NCI-H748 treated with DMSO at 0.1 percent for 48 hours (cell line): ENCODE measurements around the gene HPS5.
"Not testable (repeated sequence)": the region's sequence is repeated elsewhere in the genome, so short reads cannot be mapped to it uniquely, and the experiment has no call there.

Experiments
- DNase-seq: peaks from one replicate; lab custom pipeline; 2025; lab: John Stamatoyannopoulos, UW

HPS5 gene

GRCh38 chr11:18321969-18322711 is at the start of gene HPS5, which contains the start of gene GTF2H1:
TSS of gene HPS5 (minus strand) at chr11:18322140. CDS start at chr11:18317858, 4,282 bp downstream.
TSS of gene GTF2H1 (plus strand) at chr11:18322567. CDS start at chr11:18333075, 10,508 bp downstream.
- DNase-seq = peak; percentile 94

- no peak for DNase-seq
These were observed 49.3 kb upstream of the HPS5 start for GRCh38 chr11:18371279-18371678.

DNA sequence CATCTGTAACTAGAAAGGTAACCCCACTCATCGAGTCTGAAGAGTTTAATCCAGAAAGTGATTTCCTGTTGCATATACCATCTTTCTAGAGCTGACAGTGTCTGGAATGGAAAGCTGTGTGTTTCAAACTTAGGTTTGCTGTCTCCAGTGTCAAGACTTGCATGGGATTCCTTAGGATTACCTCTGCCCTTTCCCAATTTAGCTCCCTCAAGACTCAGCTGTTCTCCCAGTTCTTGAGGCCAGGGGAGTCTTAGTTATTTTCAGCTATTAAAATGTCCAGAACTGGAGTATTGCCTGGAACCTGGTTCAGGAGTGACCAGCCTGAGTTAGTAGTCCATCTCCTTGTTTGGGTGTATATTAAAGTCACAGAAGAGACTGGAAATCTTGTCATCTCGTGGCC is 47.5 kb upstream of the HPS5 start:
- DNase-seq = no peak

- DNase-seq = no peak
These were observed 46.3 kb upstream of the HPS5 start for GRCh38 chr11:18368221-18368620.

DNA sequence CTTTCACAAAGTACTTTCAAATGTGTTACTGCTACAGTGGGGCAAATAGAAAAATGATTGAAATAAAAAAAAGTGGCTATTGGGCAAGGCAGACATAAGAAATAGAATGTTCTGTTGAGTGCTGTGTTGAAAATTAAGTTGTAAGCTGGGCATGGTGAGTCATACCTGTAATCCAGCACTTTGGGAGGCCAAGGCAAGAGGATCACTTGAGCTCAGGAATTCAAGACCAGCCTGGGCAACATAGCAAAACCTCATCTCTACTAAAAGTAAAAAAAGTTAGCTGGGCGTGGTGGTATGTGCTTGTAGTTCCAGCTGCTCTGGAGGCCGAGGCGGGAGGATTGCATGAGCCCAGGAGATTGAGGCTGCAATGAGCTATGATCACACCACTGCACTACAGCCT is 45.5 kb upstream of the HPS5 start:
- DNase-seq = no peak

DNA sequence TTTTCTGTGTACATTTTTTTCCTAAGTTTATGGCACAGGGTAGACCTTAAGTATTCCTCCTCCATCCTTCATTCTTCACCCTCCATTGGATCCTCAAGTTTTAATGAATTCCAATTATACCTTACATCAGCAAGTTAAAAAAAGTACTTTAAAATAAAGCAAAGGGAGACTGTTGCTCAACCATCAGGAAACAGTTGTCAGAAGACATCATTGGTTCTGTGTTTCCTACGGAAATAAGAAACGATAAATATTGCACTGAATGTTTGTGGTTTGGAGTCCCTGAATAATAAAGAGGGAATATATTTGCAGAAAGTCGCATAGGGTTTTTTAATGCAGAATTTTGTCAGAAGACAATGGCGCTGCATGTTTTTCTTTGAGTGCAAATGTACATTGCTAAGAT is 44.3 kb upstream of the HPS5 start:
- no peak for DNase-seq

DNA sequence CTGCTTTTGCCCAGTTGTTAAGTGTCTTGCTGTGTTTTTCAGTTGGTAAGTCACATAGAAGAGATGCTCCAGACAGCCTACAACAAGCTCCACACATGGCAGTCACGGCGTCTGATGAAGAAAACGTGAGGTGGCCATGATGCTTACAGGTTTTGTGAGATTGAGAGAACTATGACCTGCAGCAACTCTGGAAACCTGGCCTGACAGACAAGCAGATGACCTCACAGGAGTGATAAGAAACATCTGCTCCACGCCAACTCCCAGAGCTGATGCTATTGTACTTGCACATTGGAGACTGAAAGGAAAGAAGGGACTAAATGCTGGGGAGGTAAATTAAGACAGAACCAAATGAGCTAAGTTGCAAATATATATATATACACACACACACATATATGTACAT is 43.8 kb upstream of the HPS5 start:
- DNase-seq = no peak

DNA sequence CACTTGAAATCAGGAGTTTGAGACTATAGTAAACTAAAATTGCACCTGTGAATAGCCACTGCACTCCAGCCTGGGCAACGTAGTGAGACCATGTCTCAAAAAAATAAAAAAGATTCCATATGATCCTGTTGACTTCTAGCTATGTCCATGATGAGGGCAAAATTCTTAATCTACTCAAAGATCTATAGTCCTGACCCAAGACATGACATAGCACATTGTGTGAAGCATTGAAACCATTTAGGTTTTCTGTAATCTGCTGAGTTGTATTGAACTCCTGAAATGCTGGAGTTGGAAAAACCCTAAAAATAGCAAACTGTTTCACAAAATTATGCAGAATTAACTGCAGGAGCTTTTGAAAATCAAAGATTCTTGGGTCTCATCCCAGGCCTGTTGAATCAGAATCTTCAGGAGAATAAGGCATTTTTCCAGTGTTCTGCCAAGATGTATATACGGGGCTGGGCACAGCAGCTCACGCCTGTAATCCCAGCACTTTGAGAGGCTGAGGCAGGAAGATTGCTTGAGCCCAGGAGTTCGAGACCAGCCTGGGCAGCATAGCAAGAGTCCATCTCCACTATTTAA is 42.6 kb upstream of the HPS5 start:
- no peak for DNase-seq

GRCh38 chr11:18361154-18361553 is 39.2 kb upstream of the HPS5 start:
- DNase-seq = no peak

DNA sequence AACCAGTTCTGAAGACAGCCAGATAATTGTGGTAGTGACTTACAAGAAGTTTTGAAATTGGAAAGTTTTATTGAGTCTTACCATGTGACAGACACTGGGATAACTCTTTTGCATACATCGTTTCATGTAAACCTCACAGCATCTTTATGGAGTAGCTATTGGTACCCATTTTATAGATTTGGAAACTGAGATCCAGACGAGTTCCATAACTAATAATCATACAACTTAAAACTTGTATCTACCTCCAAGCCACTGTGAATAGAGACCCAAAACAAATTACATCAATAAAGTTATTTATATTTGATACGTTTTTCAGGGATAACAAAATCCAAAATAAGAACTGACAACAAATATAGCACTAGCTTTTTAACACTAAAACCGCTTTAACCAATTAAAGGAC is 36.7 kb upstream of the HPS5 start:
- DNase-seq = no peak

DNA sequence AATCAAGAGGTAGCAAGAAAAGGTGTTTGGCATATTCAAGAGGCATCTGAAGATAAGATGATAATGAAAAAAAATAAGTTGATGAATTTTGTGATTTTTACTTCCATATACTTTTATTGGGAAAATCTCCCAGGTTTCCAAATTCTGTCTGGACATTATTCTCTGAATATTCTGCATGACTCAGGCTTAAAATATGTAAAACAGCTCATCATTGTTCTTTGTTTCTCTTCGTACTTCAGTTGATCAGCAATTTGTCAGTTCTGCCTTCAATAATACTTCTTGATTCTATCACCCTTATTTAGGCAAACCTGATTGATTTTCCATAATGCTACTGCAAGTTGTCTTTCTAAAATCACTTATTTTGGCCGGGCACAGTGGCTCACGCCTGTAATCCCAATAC is 30.6 kb upstream of the HPS5 start:
- DNase-seq = no peak

GRCh38 chr11:18347471-18348125 is 25.7 kb upstream of the HPS5 start:
- DNase-seq = no peak

DNA sequence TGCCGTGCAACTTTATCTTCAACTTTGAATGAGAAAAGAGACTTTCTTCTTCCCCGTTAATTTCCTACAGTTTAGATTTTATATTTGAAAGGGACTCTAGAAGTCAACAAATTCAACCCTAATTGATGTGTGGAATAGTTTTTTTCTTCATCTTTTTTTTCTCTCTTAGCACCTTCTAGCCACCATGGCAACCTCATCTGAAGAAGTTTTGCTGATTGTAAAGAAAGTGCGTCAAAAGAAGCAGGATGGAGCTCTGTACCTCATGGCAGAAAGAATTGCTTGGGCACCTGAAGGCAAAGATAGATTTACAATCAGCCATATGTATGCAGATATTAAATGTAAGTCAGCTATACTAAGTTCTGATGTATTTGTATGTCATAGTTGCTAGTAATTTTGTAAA is 11.0 kb upstream of the HPS5 start:
- DNase-seq = no peak

DNA sequence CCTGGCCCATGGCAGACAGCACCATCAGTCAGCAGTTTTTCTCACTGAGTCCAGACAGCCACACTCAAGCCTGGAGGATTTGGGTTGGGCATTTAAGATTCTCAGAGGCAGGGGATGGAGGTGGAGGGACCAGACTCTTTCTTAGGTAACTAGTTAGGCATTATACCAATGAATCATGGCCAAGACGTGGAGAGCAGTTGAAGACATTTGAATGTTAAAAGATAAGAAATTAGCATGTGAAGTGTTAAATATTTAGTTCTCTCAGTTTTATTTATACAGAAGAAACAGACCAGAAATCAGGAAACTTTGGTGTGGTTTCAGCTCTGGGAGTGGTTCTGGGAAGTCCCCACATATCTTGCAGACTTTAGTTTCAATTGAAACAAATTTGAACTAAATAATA is 10.4 kb upstream of the HPS5 start:
- no peak for DNase-seq

- no peak for DNase-seq
These were observed 9.0 kb upstream of the HPS5 start for GRCh38 chr11:18330921-18331320.

- no peak for DNase-seq
These were observed 7.4 kb upstream of the HPS5 start for GRCh38 chr11:18329196-18329870.

GRCh38 chr11:18324381-18324780 is 2.4 kb upstream of the HPS5 start:
- DNase-seq = no peak

- not testable (repeated sequence) for DNase-seq
These were observed 1.9 kb upstream of the HPS5 start for GRCh38 chr11:18323881-18324280.

DNA sequence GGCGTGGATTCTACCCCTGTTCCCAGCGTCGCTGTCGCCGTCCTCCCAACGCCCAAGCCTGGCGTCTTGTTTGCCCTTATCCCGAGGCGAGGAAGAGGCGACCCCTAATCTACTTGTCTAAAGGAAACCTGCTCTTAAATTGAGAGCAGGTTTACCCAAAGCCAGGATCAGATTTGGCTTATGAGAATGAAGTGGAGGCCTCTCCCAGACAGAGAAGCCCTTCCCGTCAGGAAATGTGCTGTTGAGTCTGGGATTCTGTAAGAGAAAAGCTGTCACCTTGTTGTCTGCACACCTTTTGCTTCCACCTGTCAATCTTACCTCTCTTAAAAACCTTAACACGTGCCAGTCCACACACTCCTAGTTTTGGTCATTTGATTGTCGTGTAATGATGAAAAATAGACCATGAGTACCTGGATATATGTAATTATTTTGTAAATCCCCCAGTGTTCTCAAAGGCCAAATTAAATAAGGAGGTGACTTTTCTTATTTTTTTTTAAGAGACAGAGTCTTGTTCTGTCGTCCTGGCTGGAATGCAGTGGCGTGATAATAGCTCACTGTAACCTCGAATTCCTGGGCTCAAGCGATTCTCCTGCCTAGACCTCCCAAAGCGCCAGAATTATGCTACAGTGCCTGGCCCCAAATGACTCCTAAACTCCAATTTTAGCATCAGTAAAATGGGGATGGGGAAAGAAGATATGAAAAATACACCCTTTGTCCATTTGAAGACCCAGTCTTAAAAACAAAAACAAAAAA is 1.1 kb upstream of the HPS5 start:
- no peak for DNase-seq

GRCh38 chr11:18321578-18321968 is 367 bp downstream of the HPS5 start:
- DNase-seq = no peak

DNA sequence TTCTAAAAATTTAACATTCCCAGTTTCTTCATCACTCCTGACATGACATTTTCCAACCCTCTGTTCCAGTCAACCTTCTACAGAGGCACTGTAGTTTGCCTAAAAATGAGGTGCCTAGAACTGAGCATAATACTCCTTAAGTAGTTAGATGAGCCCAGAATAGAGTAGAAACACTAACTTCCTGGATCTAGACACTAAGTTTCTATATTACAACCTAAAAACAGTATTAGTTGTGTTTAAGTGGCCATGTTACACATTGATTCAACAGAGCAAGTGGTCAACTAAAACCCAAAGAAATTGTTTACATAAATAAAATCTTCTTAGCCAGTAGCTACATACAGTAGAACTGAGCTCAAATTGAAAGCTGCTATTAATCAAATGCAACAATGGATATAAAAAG is 1.3 kb downstream of the HPS5 start:
- DNase-seq = no peak

DNA sequence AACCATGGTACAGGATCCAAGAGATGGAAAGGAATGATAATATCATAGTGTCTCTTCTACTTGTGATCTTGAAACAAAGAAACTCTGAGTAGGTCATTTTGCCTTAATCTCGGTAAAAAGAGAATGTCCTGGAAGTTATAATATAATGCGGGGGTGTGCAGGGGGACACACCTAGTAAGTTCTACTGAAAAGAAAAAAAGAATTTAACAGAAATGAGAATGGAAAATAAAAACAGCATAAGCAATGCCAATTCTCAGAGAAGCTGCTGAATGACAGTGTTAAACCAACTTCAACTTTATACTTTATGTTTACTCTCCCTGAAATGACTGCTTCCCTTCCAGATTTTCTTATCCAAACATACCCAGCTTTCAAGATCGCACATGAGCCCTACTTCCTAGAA is 2.0 kb downstream of the HPS5 start:
- DNase-seq = no peak
